Thyroid gland (tissue), 4 donors: ENCODE measurements around the gene NPFFR1.

Experiments
- POLR2A ChIP-seq, 2 donors: fragments of 450-650 bp; IDR thresholded peaks; one replicate each; pipeline ENCODE4 v1.6.1; 2017; ENCODE audit warnings: antibody characterized with exemption in 2 of 2, mild to moderate bottlenecking in 2 of 2, moderate library complexity in 1 of 2
- TF ChIP-seq, protein P1 (sequence below), 6 experiments: fragments of 200-600 bp in 3 of 6; fragments of 450-650 bp in 3 of 6; sonication (generic) in 3 of 6; IDR thresholded peaks; one replicate each; pipeline ENCODE4 v1.5.1; 2016 to 2019; ENCODE audit warnings: antibody characterized with exemption in 6 of 6, mild to moderate bottlenecking in 2 of 6, inconsistent platforms in 1 of 6, moderate library complexity in 1 of 6

DNA sequence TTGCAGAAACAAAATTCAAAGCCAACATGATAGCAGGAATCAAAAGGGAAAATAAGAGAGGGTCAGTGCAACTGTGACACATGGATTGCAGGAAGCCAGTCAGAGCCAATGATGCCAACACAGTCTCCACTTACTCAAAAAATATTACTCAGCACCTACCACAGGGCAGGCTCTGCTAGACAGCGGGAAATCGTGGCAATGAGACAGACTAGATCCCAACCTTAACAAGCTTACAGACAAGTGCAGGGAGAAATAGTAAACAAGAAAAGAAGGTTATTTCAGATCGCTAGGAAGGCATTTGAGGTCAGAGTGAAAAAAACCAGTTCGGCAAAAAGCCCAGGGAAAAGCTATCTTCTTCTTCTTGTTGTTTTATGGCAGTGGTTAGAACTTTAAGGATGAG is 45.2 kb upstream of the NPFFR1 start:
- TF ChIP-seq POLR2A (IDR thresholded peaks at IDR 0.05): no peak
- TF ChIP-seq, protein P1, sequence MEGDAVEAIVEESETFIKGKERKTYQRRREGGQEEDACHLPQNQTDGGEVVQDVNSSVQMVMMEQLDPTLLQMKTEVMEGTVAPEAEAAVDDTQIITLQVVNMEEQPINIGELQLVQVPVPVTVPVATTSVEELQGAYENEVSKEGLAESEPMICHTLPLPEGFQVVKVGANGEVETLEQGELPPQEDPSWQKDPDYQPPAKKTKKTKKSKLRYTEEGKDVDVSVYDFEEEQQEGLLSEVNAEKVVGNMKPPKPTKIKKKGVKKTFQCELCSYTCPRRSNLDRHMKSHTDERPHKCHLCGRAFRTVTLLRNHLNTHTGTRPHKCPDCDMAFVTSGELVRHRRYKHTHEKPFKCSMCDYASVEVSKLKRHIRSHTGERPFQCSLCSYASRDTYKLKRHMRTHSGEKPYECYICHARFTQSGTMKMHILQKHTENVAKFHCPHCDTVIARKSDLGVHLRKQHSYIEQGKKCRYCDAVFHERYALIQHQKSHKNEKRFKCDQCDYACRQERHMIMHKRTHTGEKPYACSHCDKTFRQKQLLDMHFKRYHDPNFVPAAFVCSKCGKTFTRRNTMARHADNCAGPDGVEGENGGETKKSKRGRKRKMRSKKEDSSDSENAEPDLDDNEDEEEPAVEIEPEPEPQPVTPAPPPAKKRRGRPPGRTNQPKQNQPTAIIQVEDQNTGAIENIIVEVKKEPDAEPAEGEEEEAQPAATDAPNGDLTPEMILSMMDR (IDR thresholded peaks at IDR 0.05): no peak
